PC-9 (cell line): Measurements from ENCODE around the gene ASIC1. TPM values are rescaled to one million over a fixed set of nuclear protein-coding genes. Genes with fewer than 3 reads are reported as not detected.

Experiments
- BruUV-seq: library from RNA; stranded (reverse); fragments of 400-500 nt; replicated peaks from 2 replicates; lab custom pipeline; 2021; lab: Mats Ljungman, UMichigan
- CTCF ChIA-PET: fragments of 300-600 bp; sonication (Branson Sonifier 250); formaldehyde crosslinking; loops from one replicate; lab custom pipeline; 2022; ENCODE audit warnings: antibody characterized with exemption; lab: Charles Lee
- POLR2A ChIA-PET: fragments of 300-600 bp; sonication (Branson Sonifier 250); formaldehyde crosslinking; loops from one replicate; lab custom pipeline; 2022; ENCODE audit warnings: antibody characterized with exemption; ENCODE audit not compliant: unreplicated experiment; lab: Charles Lee
- DNase-seq, 2 experiments: peaks; one replicate each; pipeline versions ENCODE4 v3.0.0 to v3.0.0-alpha.2; 2015 to 2022; ENCODE audit warnings: mixed read lengths in 1 of 2
- H2AFZ ChIP-seq: fragments of 200-600 bp; sonication (generic); 2 replicates; pipeline ENCODE4 v1.8.1; 2017; ENCODE audit warnings: antibody characterized with exemption
- H3F3A ChIP-seq: fragments of 200-600 bp; sonication (generic); 2 replicates; pipeline ENCODE4 v1.8.1; 2017; ENCODE audit warnings: antibody characterized with exemption, mild to moderate bottlenecking, low read depth; ENCODE audit not compliant: insufficient read depth
- H3K27ac ChIP-seq: fragments of 200-600 bp; sonication (generic); 2 replicates; pipeline ENCODE4 v1.6.1; 2016; ENCODE audit warnings: mixed run types
- H3K27me3 ChIP-seq: fragments of 200-600 bp; sonication (generic); 2 replicates; pipeline ENCODE4 v1.6.1; 2016; ENCODE audit warnings: low read depth, mixed run types; ENCODE audit not compliant: insufficient read depth
- H3K36me3 ChIP-seq: fragments of 200-600 bp; sonication (generic); 2 replicates; pipeline ENCODE4 v1.6.1; 2016; ENCODE audit warnings: low read depth, mixed run types
- H3K4me1 ChIP-seq: fragments of 200-600 bp; sonication (generic); replicated peaks from 2 replicates; pipeline ENCODE4 v1.6.1; 2016; ENCODE audit warnings: mixed run types; ENCODE audit not compliant: insufficient read depth
- H3K4me2 ChIP-seq: fragments of 200-600 bp; sonication (generic); 2 replicates; pipeline ENCODE4 v1.6.1; 2017; ENCODE audit warnings: mixed run types
- H3K4me3 ChIP-seq: fragments of 200-600 bp; sonication (generic); 2 replicates; pipeline ENCODE4 v1.6.1; 2016; ENCODE audit warnings: mixed run types
- H3K79me2 ChIP-seq: fragments of 200-600 bp; sonication (generic); 2 replicates; pipeline ENCODE4 v1.6.1; 2017; ENCODE audit warnings: low read depth, mixed run types
- H3K9me2 ChIP-seq: fragments of 200-600 bp; sonication (generic); 2 replicates; pipeline ENCODE4 v1.8.1; 2017; ENCODE audit warnings: mild to moderate bottlenecking; ENCODE audit not compliant: insufficient read depth
- H3K9me3 ChIP-seq: fragments of 200-600 bp; sonication (generic); 2 replicates; pipeline ENCODE4 v1.8.1; 2016; ENCODE audit warnings: low read depth; ENCODE audit not compliant: insufficient read depth
- H4K20me1 ChIP-seq: fragments of 200-600 bp; sonication (generic); 2 replicates; pipeline ENCODE4 v1.8.1; 2017; ENCODE audit not compliant: insufficient read depth
- EZH2 ChIP-seq: fragments of 200-600 bp; sonication (generic); IDR thresholded peaks from 2 replicates; pipeline ENCODE4 v1.8.0; 2017; ENCODE audit warnings: antibody characterized with exemption, low read depth
- intact Hi-C: fragments of 100-400 bp; cut with micrococcal nuclease; formaldehyde crosslinking; loops from one replicate; pipeline ENCODE4 v1.10.0; 2022; ENCODE audit not compliant: unreplicated experiment
- total RNA-seq: library from RNA; stranded (reverse); gene quantifications from 2 replicates; pipeline ENCODE4 v1.2.3, GENCODE V29; 2021
- TF ChIP-seq, protein P1 (sequence below): fragments of 200-600 bp; sonication (generic); conservative IDR thresholded peaks from 2 replicates; pipeline ENCODE4 v1.6.1; 2017; ENCODE audit warnings: mixed run types, antibody characterized with exemption, mild to moderate bottlenecking, moderate library complexity

The ASIC1 gene
- total RNA-seq, 1 experiment from 2014 or later = 3.5 TPM

DNA sequence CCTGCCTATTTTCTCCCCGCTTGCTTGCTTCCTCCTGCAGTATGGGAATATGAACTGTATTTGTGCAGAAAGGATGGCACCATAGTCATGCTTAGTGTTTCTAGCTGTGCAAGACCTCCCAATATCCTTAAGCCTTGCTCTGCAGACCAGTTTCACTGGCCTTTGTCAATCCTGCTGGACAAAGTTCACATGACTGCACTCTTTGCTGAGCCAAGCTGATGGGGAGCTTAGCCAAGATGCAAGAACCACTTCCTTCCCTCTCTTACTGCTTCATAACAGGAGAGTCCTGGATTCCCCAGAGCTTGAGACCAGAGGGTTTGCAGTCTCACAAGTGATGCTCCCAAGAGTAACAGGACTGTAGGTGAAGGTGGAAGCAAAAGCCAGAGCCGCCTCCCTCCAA, 3.8 kb downstream of the ASIC1 start:
- H3K27ac ChIP-seq = no peak overlapping the region
- intact Hi-C loops = no loop called here
- no peak overlapping the region for H3K4me2 ChIP-seq
- H3K4me3 ChIP-seq = no peak overlapping the region
- no peaks in the 10 kb centered on the region for H3K79me2 ChIP-seq
- POLR2A ChIA-PET = interaction anchor here (0.6 kb wide), 1 partner anchor 890 kb away, joined by 4 read pairs; no protein-coding TSS in a partner anchor
- H3K27me3 ChIP-seq = peaks cover 10% of the 10 kb centered on the region; the same call in 1 of the 2 replicates
- CTCF ChIA-PET = no interaction called here
- H3K9me2 ChIP-seq = no peaks in the 10 kb centered on the region
- no peak for DNase-seq
- H2AFZ ChIP-seq = no peak overlapping the region
- TF ChIP-seq, protein P1, sequence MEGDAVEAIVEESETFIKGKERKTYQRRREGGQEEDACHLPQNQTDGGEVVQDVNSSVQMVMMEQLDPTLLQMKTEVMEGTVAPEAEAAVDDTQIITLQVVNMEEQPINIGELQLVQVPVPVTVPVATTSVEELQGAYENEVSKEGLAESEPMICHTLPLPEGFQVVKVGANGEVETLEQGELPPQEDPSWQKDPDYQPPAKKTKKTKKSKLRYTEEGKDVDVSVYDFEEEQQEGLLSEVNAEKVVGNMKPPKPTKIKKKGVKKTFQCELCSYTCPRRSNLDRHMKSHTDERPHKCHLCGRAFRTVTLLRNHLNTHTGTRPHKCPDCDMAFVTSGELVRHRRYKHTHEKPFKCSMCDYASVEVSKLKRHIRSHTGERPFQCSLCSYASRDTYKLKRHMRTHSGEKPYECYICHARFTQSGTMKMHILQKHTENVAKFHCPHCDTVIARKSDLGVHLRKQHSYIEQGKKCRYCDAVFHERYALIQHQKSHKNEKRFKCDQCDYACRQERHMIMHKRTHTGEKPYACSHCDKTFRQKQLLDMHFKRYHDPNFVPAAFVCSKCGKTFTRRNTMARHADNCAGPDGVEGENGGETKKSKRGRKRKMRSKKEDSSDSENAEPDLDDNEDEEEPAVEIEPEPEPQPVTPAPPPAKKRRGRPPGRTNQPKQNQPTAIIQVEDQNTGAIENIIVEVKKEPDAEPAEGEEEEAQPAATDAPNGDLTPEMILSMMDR = no peak
- TF ChIP-seq EZH2 = no peak
- H3K9me3 ChIP-seq = no peaks in the 10 kb centered on the region
- no peaks in the 10 kb centered on the region for H3K36me3 ChIP-seq
- peaks cover 4% of the 10 kb centered on the region; the same call in 1 of the 2 replicates for H3F3A ChIP-seq
- H4K20me1 ChIP-seq = no peaks in the 10 kb centered on the region
- no TSS peak for BruUV-seq
- peaks cover 5% of the 10 kb centered on the region for H3K4me1 ChIP-seq

DNA sequence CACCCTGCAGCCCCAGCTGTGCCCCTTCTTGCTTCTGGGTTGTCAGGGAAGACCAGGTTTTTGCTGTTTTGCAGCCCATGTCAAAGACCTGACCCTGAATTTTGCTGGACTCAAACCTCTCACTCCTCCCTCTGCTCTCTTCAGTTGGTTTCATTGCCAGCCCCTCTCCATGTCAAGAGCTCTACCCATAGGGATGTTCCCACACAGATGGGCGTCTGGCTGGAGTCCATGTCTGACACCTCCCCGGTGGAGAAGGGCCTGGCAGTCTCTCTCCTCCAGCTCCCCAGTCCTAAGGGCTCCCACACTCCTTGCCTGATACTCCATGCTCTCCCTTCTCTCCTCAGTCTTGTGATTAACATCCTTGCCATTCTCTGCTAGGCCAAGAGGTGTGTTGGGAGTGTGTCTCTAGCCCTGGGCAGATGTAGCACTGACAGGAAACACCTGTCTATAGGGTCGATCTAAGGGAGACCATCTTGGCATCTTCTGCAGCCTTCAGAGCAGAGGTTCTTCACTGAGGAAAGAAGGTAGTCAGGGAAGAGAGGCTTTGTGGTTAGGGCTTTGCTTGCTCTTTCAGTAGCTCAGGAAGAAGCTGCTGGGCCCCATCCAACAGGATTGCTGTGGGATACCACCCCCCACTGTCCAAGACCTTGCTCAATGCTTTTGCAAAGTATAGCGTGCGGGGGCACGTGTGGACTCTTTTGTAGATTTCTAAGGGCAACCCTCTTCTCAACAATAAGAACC, 4.7 kb downstream of the ASIC1 start:
- CTCF ChIA-PET = interaction anchor here (0.5 kb wide), 1 partner anchor 943 kb away, joined by 5 read pairs; no protein-coding TSS in a partner anchor
- no peaks in the 10 kb centered on the region for H4K20me1 ChIP-seq
- H3K79me2 ChIP-seq = no peaks in the 10 kb centered on the region
- H2AFZ ChIP-seq = no peak overlapping the region
- no peak overlapping the region for H3K27ac ChIP-seq
- no peak for DNase-seq
- H3K9me2 ChIP-seq = no peaks in the 10 kb centered on the region
- H3K36me3 ChIP-seq = no peaks in the 10 kb centered on the region
- H3K27me3 ChIP-seq = 0 out of 2 replicates have a peak, but pooled peaks cover under 1% of the 10 kb centered on the region
- no peak for TF ChIP-seq EZH2
- TF ChIP-seq, protein P1 = no peak
- no peak overlapping the region for H3K4me3 ChIP-seq
- H3K4me1 ChIP-seq = peaks cover 6% of the 10 kb centered on the region; the same call in 1 of the 2 replicates
- POLR2A ChIA-PET = interaction anchor here (0.6 to 0.7 kb wide), 2 partner anchors 99 to 221 kb away, joined by 3 to 5 read pairs; partner anchors contain the start of gene LIMA1
- intact Hi-C loops = no loop called here
- no peak overlapping the region for H3K4me2 ChIP-seq
- H3K9me3 ChIP-seq = no peaks in the 10 kb centered on the region
- H3F3A ChIP-seq = peaks cover 11% of the 10 kb centered on the region; the same call in 1 of the 2 replicates
- BruUV-seq = no TSS peak

DNA sequence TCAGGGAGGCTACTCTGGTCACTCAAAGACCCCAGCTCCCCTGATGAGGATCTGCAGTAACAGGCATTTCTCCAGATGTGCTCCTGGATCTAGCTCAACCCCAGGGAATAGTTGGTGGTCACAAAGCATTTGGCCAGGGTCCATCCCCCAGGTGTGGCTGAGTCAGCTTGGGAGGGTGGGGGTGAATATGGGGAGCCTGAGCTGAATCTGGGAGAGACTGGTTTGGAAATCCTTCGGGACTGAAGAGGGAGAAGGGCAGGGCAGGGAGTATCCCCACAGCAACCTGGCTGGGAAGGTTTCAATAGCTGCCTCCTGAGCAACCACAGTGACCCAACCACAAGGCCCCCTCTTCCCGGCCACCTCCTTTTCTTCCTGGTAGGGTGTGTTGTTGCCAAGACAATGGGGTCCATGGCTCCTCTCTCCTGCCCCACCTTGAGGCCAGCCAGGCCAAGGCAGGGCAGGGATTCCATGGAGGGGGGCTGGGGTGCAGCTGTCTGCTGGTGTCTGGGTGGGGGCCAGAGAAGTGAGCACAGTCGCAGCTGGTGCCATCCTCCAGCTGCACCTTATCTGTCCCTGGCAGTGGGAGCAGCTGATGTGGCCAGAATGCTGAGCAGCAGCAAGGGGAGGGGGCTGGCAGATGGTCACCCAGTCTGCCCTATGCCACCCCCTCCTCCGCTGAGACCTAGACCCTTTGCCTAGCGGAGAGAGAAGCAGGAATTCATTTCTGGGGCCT, 5.5 kb downstream of the ASIC1 start:
- Histone ChIP-seq H3F3A (peaks cover 11% of the 10 kb centered on the region; the same call in 1 of the 2 replicates), H3K4me1 (peaks cover 6% of the 10 kb centered on the region; the same call in 1 of the 2 replicates), H3K27ac (no peak overlapping the region), H3K79me2 (no peaks in the 10 kb centered on the region), H3K9me2 (no peaks in the 10 kb centered on the region), H3K9me3 (no peaks in the 10 kb centered on the region), H2AFZ (no peak overlapping the region), H3K36me3 (no peaks in the 10 kb centered on the region), H4K20me1 (no peaks in the 10 kb centered on the region), H3K4me3 (no peak overlapping the region), H3K4me2 (no peak overlapping the region), H3K27me3 (no peaks in the 10 kb centered on the region)
- ChIA-PET POLR2A (interaction anchor here (0.7 kb wide), 1 partner anchor 100 kb away, joined by 5 read pairs; no protein-coding TSS in a partner anchor), CTCF (interaction anchor here (0.5 to 0.6 kb wide), 2 partner anchors 28 to 943 kb away, joined by 3 to 5 read pairs; no protein-coding TSS in a partner anchor)
- TF ChIP-seq, protein P1 = no peak
- TF ChIP-seq EZH2 = no peak
- intact Hi-C loops = no loop called here
- peak in 1 of 2 experiments; percentile 38 for DNase-seq
- BruUV-seq = no TSS peak
